Neural progenitor cell (in vitro differentiated cells): ENCODE measurements around the gene UMAD1.

Experiments
- EZH2 ChIP-seq: fragments of 200-600 bp; sonication (generic); IDR thresholded peaks from 2 replicates; pipeline ENCODE4 v1.6.1; 2017; ENCODE audit warnings: antibody characterized with exemption, mild to moderate bottlenecking, moderate library complexity
- EZH2phosphoT487 ChIP-seq: fragments of 200-600 bp; sonication (generic); IDR thresholded peaks from 2 replicates; pipeline ENCODE4 v1.6.1; 2017; ENCODE audit warnings: antibody characterized with exemption
- TF ChIP-seq, protein P1 (sequence below): fragments of 200-600 bp; sonication (generic); IDR thresholded peaks from 2 replicates; pipeline ENCODE4 v1.5.1; 2017; ENCODE audit warnings: antibody characterized with exemption, mild to moderate bottlenecking

DNA sequence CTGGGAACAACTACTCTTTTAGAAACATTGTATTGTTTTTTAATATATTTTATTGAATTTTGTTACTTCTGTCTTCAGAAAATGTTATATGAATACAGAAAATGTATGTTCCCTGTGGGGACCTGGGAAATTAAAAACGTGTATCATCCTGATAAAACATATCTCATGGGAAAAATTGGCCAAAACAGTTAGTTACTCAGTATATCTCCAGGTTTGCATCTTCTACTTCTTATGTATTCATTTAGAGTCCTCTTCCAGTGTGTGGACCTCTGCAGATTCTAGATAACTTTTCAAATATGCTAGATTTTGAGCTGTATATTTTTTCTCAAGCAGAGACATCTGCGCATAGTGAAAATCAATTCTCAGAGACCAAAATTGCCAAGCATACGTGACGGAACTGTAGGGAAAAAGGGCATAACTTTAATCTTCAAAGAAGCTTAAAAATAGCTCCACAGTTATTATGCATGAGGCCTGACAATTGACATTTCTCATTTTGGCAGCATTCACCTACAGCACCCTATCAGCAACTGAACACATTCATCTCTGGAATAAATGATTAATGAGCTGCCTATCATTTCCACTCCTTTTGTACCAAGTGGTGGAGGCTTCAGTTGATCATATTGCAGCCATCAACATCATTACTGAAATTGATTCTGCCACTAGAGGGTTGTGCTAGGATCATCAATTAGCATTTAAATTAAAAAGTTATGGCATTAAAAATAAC, 26.4 kb upstream of the UMAD1 start:
- TF ChIP-seq, protein P1, sequence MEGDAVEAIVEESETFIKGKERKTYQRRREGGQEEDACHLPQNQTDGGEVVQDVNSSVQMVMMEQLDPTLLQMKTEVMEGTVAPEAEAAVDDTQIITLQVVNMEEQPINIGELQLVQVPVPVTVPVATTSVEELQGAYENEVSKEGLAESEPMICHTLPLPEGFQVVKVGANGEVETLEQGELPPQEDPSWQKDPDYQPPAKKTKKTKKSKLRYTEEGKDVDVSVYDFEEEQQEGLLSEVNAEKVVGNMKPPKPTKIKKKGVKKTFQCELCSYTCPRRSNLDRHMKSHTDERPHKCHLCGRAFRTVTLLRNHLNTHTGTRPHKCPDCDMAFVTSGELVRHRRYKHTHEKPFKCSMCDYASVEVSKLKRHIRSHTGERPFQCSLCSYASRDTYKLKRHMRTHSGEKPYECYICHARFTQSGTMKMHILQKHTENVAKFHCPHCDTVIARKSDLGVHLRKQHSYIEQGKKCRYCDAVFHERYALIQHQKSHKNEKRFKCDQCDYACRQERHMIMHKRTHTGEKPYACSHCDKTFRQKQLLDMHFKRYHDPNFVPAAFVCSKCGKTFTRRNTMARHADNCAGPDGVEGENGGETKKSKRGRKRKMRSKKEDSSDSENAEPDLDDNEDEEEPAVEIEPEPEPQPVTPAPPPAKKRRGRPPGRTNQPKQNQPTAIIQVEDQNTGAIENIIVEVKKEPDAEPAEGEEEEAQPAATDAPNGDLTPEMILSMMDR: no peak
- TF ChIP-seq EZH2: no peak
- no peak for TF ChIP-seq EZH2phosphoT487
